GM21367 (cell line): Measurements from ENCODE around the gene DET1.
A peak's percentile ranks its signal among the peaks of the same experiment; 100 is the strongest.

Source experiments
- ATAC-seq: cut with Tn5 transposase; IDR thresholded peaks from one replicate; pipeline ENCODE4 v1.9.1; 2021; ENCODE audit not compliant: unreplicated experiment

DET1 gene

DNA sequence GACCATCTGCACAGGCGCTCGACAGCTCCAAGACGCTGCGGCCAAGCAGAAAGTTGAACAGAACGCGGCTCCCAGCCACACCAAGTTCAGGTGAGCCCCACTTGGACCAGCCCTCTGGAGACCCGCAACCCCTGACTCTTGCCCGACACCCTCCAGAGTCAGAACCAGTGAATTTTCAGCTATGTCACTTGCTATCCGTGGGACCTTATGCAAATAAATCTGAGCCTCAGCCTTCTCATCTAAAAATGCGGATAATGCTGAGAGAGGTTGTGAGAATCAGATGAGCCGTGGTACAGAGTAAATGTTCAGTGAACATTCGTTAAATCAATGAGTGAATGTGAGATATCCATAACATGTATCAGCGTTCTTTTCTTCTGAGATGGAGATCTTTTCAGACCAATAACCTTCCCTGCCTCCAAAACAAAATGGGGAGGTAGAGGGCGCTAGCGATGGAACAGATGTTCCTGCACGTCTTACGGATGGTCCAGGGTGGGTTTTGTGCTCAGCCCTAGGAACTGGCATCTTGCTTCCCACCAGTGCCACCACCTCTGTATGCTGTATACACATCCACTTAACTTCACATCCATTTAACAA, 78.4 kb downstream of the DET1 start:
- peak; percentile 21 for ATAC-seq

DNA sequence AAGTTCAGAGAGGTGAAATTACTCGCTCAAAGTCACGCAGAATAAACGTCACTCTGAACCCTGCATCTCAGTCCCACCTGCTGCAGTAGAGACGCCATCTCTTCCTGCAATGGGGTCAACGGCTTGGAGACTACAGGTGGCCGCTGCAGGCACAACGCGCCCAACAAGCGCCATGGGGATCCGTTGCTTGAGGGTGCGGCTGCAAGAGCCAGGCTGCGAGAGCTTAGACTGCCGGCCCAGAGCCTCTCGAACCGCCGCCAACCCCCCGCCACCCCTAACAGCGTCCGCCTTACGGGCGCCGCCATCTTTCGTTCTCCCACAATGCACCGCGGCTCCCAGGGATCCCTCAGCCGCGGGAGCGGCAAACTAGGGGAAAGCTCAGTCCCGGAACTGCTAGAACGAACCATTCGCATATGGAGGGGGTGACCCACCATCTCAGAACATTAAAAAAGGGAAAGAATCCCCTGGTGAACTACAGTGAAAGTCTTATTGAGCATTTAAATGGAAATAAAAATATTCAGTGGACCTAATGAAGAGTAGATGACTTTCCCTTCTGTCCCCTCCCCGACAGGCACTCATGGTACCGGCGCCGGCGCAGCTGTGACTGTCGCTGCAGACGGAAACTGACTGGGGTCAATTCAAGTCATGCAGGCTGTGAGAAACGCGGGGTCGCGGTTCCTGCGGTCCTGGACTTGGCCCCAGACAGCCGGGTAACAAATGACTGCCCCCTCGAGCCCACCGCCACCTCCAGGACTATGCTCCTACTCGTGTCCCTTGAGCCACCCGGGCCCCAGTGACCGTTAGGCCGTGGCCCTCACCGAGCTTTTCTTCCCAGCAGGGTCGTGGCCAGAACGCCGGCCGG, 79.2 kb downstream of the DET1 start, which contains the start of the genes MRPL46 and MRPS11:
MRPL46 (minus strand) TSS at position 316 of the 862 bp plus-strand sequence; CDS start at position 305, 11 bp downstream.
MRPS11 (plus strand) TSS at position 636 of the 862 bp plus-strand sequence; CDS start at position 646, 10 bp downstream.
- ATAC-seq, result peak; percentile 75

DNA sequence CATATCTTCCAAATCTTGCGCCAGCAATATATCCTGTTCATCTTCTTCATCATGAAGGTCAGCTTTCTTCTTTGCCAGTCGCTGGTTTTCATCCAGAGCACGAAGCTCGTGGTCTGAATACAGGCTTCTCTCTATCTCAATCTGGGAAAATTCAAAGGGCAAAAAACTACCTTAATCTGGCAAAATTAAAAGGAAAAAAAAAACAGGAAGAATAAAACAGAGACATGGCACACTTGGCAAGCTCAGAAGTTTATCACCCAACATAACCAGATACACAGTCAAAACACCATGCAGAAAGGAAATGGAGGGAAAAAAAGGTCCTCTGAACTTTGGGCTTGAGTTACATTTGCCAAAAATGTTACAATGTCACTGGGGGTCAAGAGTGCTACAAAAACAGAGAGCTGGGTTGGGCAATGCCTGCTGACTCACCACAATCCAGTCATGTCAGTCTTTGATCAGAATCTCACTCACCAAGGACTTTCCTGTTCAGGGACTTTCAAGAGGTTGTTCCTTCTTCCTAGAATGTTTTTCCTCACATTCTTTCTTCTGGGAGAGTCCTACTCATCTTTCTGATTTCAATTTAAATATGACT, 80.8 kb downstream of the DET1 start:
- no peak for ATAC-seq

DNA sequence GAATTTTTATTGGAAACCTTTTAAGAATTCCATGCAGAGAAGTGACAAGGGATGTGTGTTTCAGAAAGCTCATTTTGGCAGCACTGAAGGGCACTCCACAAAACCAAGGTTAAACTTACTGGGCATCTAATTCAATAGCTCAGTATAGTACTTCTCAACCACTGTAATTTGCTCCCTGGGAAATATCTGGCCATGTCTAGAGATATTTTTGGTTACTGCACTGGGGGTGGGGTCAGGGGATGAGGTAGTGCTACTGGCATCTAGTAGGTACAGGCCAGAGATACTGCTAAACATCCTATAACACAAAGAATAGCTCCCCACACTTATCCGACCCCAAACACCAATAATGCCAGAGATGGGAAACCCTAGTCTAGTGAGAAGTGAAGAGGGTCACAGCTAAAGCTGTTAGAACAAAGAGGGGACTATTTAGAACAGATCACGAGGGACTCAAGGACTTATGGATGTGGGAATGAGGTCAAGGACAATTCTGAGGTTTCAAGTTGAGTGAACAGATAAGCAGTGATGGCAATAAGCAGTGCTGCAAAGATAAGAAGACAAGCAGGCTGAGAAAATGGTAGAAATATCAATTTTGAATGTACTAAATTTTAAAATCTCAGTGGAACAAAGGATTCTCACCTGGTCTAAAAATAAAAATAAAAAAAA, 82.5 kb downstream of the DET1 start:
- no peak for ATAC-seq
